Stomach (tissue), 4 donors: ENCODE measurements around the gene ASIC2.

Experiments
- EP300 ChIP-seq: sonication (generic); formaldehyde crosslinking; IDR thresholded peaks from one replicate; pipeline ENCODE4 v1.6.1; 2017; ENCODE audit warnings: antibody characterized with exemption
- POLR2A ChIP-seq, 4 donors: fragments of 450-650 bp; IDR thresholded peaks; one replicate each; pipeline ENCODE4 v1.6.1; 2016; ENCODE audit warnings: antibody characterized with exemption in 4 of 4, control low read depth in 2 of 4, mild to moderate bottlenecking in 1 of 4, moderate library complexity in 1 of 4
- POLR2AphosphoS5 ChIP-seq, 3 donors: sonication (generic); formaldehyde crosslinking; IDR thresholded peaks; one replicate each; pipeline ENCODE4 v1.6.1; 2016; ENCODE audit warnings: antibody characterized with exemption in 3 of 3
- TF ChIP-seq, protein P1 (sequence below), 7 experiments: fragments of 450-650 bp in 4 of 7; fragments of 200-600 bp in 3 of 7; sonication (generic) in 3 of 7; IDR thresholded peaks; one replicate each; pipeline ENCODE4 v1.5.1; 2016 to 2019; ENCODE audit warnings: antibody characterized with exemption in 7 of 7, control low read depth in 2 of 7, mild to moderate bottlenecking in 1 of 7

DNA sequence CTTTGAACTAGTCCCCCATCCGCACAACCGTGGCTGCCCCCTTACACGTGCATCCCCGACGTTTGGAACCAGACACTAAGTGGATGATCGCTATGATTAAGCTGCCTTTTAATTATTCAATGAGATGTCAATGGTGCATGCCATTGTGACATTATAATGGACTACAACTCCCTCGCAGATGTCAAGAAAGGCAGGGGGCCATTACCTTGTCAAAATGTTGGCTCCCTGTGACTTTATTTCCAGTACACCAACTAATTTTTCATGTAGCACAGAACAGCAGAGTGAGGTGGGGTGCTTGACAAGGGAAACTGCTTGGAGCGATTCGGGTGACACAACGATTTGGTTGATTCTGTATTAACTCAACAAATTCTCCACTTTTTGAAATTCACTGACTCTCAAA is 26.5 kb downstream of the ASIC2 start:
- TF ChIP-seq, protein P1, sequence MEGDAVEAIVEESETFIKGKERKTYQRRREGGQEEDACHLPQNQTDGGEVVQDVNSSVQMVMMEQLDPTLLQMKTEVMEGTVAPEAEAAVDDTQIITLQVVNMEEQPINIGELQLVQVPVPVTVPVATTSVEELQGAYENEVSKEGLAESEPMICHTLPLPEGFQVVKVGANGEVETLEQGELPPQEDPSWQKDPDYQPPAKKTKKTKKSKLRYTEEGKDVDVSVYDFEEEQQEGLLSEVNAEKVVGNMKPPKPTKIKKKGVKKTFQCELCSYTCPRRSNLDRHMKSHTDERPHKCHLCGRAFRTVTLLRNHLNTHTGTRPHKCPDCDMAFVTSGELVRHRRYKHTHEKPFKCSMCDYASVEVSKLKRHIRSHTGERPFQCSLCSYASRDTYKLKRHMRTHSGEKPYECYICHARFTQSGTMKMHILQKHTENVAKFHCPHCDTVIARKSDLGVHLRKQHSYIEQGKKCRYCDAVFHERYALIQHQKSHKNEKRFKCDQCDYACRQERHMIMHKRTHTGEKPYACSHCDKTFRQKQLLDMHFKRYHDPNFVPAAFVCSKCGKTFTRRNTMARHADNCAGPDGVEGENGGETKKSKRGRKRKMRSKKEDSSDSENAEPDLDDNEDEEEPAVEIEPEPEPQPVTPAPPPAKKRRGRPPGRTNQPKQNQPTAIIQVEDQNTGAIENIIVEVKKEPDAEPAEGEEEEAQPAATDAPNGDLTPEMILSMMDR (IDR thresholded peaks at IDR 0.05), result no peak
- TF ChIP-seq EP300 (no peak), POLR2AphosphoS5 (IDR thresholded peaks at IDR 0.05) (no peak), POLR2A (IDR thresholded peaks at IDR 0.05) (no peak)
